K562 (cell line): ENCODE measurements around the gene EP300. TPM values are rescaled to one million over a fixed set of nuclear protein-coding genes. Genes with fewer than 3 reads are reported as not detected.

ENCODE experiments used
- BRF1 ChIP-seq: IDR thresholded peaks from 3 replicates; pipeline ENCODE4 v1.6.1; 2011; ENCODE audit warnings: borderline replicate concordance, mild to moderate bottlenecking; ENCODE audit not compliant: insufficient read length; ENCODE audit errors: extremely low read depth
- CBX5 ChIP-seq: IDR thresholded peaks from 2 replicates; pipeline ENCODE4 v1.6.1; 2014; ENCODE audit warnings: low read depth, borderline replicate concordance
- HLTF ChIP-seq: fragments of 450-650 bp; IDR thresholded peaks from 2 replicates; pipeline ENCODE4 v1.6.1; 2016
- MBD2 ChIP-seq: sonication (generic); IDR thresholded peaks from 2 replicates; pipeline ENCODE4 v1.6.1; 2016; ENCODE audit warnings: low read depth, borderline replicate concordance
- NELFE ChIP-seq: IDR thresholded peaks from 2 replicates; pipeline ENCODE4 v1.6.1; 2011; ENCODE audit warnings: mild to moderate bottlenecking; ENCODE audit not compliant: insufficient read depth, insufficient read length
- SLC30A9 ChIP-seq: fragments of 250-450 bp; sonication (Bioruptor Pico); IDR thresholded peaks from 2 replicates; pipeline ENCODE4 v1.8.0; 2022; ENCODE audit warnings: mild to moderate bottlenecking, moderate library complexity
- SP1 ChIP-seq: sonication (generic); formaldehyde crosslinking; IDR thresholded peaks from 2 replicates; pipeline ENCODE4 v1.8.1; 2022; ENCODE audit warnings: mild to moderate bottlenecking, missing genetic modification reagents
- TEAD2 ChIP-seq: fragments of 450-650 bp; IDR thresholded peaks from 2 replicates; pipeline ENCODE4 v1.6.1; 2016; ENCODE audit warnings: missing genetic modification characterization, control low read depth, missing compliant biosample characterization
- TRIM28 ChIP-seq: fragments of 450-650 bp; IDR thresholded peaks from 2 replicates; pipeline ENCODE4 v1.6.1; 2017
- polyA plus RNA-seq, 8 experiments: library from polyadenylated mRNA; depleted of rRNA in 4 of 8; stranded (reverse) in 5 of 8; unstranded in 3 of 8; fragments of >200 nt; fragmentation: Nextera tagmentation in 2 of 8; fragmentation: Illumina TruSeq in 1 of 8; extraction: Ambion mirVana in 2 of 8; extraction: Trizol in 1 of 8; gene quantifications; 2 replicates each; pipeline versions ENCODE4 v1.2.1 to v1.2.3, GENCODE V29; 2011 to 2014; ENCODE audit warnings: inconsistent platforms in 1 of 8, missing spikeins in 1 of 8
- total RNA-seq, 7 experiments: library from RNA; depleted of rRNA in 6 of 7; stranded (reverse); fragments of >200 nt in 6 of 7; fragmentation: Illumina TruSeq in 2 of 7; extraction: Trizol in 2 of 7; gene quantifications; 2 replicates each; pipeline versions ENCODE4 v1.2.1 to v1.2.3, GENCODE V29; 2011 to 2021; ENCODE audit warnings: low replicate concordance in 1 of 7
- TF ChIP-seq, protein P1 (sequence below): IDR thresholded peaks from 2 replicates; pipeline ENCODE4 v1.6.1; 2011; ENCODE audit not compliant: insufficient read length; ENCODE audit errors: extremely low read depth
- TF ChIP-seq, protein P2 (sequence below), 3 experiments: IDR thresholded peaks in 2 of 3; conservative IDR thresholded peaks in 1 of 3; 2 replicates each; pipeline ENCODE4 v1.5.1; 2011 to 2012; ENCODE audit warnings: low read length in 3 of 3, mild to moderate bottlenecking in 3 of 3, control low read depth in 2 of 3, improper control_type of control experiment in 1 of 3, inconsistent platforms in 1 of 3, low read depth in 1 of 3, mixed read lengths in 1 of 3, moderate library complexity in 1 of 3; ENCODE audit not compliant: insufficient read depth in 2 of 3
- TF ChIP-seq, protein P3 (sequence below): fragments of 250-450 bp; sonication (Bioruptor Pico); IDR thresholded peaks from 2 replicates; pipeline ENCODE4 v1.4.0; 2020; ENCODE audit warnings: mild to moderate bottlenecking, moderate library complexity, borderline replicate concordance
- TF ChIP-seq, protein P4 (sequence below), 2 experiments: fragments of 200-800 bp in 1 of 2; sonication (Bioruptor generic) in 1 of 2; sonication (generic) in 1 of 2; formaldehyde crosslinking in 1 of 2; IDR thresholded peaks in 1 of 2; conservative IDR thresholded peaks in 1 of 2; 2 replicates each; pipeline versions ENCODE4 v1.5.0 to v1.6.1; 2016 to 2020; ENCODE audit warnings: missing compliant biosample characterization in 1 of 2, missing genetic modification characterization in 1 of 2, missing genetic modification reagents in 1 of 2
- TF ChIP-seq, protein P5 (sequence below): sonication (generic); formaldehyde crosslinking; IDR thresholded peaks from 2 replicates; pipeline ENCODE4 v1.8.0; 2022; ENCODE audit warnings: mild to moderate bottlenecking, low read depth, missing genetic modification reagents
- TF ChIP-seq, protein P6 (sequence below): fragments of 450-650 bp; IDR thresholded peaks from 2 replicates; pipeline ENCODE4 v1.7.0; 2016; ENCODE audit warnings: borderline replicate concordance

The EP300 gene
- total and polyA plus RNA-seq, 9 of the 15 experiments (the other 6 are each of a cell fraction or from before 2014, with no cell fraction given) = 2.2 to 28.6 (median 10.9) TPM

DNA sequence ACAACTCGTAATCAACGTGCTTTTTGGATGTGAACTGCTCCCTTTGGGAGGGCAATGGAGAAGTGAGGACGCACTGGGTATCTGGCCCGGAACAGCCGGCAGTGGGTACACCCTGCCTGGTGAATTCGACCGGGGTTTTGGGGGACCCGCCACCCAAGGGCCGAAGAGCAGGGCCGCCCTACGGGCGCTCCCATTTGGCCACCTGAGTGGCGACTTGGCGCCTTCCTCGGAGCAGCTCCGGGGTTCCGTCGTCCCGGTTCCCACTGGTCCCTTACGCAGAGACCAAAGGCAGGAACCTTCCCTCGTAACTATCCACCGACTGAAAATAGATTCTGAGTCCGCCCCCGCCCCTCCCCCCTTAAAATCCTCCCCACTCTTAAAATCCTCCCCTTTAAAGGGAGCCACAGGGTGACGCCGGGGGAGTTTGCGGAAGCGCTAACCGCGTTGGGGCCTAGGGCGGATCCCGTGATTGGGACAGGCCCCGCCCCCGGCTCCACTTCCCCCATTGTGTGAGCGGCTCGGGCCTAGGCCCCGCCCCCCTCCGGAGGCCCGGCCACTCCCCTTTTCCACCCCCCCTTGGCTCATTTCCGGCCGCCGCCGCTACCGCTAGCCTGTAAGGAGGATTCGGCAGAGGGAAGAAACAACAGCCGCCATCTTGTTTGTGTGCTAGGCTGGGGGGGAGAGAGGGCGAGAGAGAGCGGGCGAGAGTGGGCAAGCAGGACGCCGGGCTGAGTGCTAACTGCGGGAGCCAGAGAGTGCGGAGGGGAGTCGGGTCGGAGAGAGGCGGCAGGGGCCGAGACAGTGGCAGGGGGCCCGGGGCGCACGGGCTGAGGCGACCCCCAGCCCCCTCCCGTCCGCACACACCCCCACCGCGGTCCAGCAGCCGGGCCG lies 1.0 kb upstream of the EP300 start (continued):
- TF ChIP-seq HLTF (0 out of 2 replicates have a peak, but pooled peaks have one; percentile 37), TEAD2 (tag) (no peak), SLC30A9 (CRISPR knock-in tag) (no peak), CBX5 (no peak), MBD2 (0 out of 2 replicates have a peak, but pooled peaks have one; percentile 9), TRIM28 (no peak), BRF1 (no peak), NELFE (no peak), SP1 (peak; percentile 84; the same call in 1 of the 2 replicates)
- TF ChIP-seq, protein P1, sequence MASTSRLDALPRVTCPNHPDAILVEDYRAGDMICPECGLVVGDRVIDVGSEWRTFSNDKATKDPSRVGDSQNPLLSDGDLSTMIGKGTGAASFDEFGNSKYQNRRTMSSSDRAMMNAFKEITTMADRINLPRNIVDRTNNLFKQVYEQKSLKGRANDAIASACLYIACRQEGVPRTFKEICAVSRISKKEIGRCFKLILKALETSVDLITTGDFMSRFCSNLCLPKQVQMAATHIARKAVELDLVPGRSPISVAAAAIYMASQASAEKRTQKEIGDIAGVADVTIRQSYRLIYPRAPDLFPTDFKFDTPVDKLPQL = no peak
- TF ChIP-seq, protein P2, sequence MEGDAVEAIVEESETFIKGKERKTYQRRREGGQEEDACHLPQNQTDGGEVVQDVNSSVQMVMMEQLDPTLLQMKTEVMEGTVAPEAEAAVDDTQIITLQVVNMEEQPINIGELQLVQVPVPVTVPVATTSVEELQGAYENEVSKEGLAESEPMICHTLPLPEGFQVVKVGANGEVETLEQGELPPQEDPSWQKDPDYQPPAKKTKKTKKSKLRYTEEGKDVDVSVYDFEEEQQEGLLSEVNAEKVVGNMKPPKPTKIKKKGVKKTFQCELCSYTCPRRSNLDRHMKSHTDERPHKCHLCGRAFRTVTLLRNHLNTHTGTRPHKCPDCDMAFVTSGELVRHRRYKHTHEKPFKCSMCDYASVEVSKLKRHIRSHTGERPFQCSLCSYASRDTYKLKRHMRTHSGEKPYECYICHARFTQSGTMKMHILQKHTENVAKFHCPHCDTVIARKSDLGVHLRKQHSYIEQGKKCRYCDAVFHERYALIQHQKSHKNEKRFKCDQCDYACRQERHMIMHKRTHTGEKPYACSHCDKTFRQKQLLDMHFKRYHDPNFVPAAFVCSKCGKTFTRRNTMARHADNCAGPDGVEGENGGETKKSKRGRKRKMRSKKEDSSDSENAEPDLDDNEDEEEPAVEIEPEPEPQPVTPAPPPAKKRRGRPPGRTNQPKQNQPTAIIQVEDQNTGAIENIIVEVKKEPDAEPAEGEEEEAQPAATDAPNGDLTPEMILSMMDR (IDR thresholded peaks at IDR 0.05 in 2 of 3, conservative IDR thresholded peaks at IDR 0.05 in 1 of 3; ENCODE audit: insufficient read depth in 2 of 3, low read depth in 1 of 3, low read length in 3 of 3) = no peak
- TF ChIP-seq, protein P3, sequence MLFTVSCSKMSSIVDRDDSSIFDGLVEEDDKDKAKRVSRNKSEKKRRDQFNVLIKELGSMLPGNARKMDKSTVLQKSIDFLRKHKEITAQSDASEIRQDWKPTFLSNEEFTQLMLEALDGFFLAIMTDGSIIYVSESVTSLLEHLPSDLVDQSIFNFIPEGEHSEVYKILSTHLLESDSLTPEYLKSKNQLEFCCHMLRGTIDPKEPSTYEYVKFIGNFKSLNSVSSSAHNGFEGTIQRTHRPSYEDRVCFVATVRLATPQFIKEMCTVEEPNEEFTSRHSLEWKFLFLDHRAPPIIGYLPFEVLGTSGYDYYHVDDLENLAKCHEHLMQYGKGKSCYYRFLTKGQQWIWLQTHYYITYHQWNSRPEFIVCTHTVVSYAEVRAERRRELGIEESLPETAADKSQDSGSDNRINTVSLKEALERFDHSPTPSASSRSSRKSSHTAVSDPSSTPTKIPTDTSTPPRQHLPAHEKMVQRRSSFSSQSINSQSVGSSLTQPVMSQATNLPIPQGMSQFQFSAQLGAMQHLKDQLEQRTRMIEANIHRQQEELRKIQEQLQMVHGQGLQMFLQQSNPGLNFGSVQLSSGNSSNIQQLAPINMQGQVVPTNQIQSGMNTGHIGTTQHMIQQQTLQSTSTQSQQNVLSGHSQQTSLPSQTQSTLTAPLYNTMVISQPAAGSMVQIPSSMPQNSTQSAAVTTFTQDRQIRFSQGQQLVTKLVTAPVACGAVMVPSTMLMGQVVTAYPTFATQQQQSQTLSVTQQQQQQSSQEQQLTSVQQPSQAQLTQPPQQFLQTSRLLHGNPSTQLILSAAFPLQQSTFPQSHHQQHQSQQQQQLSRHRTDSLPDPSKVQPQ (CRISPR knock-in tag) = no peak
- TF ChIP-seq, protein P4, sequence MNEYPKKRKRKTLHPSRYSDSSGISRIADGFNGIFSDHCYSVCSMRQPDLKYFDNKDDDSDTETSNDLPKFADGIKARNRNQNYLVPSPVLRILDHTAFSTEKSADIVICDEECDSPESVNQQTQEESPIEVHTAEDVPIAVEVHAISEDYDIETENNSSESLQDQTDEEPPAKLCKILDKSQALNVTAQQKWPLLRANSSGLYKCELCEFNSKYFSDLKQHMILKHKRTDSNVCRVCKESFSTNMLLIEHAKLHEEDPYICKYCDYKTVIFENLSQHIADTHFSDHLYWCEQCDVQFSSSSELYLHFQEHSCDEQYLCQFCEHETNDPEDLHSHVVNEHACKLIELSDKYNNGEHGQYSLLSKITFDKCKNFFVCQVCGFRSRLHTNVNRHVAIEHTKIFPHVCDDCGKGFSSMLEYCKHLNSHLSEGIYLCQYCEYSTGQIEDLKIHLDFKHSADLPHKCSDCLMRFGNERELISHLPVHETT (CRISPR knock-in tag; conservative IDR thresholded peaks at IDR 0.05 in 1 of 2, IDR thresholded peaks at IDR 0.05 in 1 of 2) = no peak
- TF ChIP-seq, protein P5, sequence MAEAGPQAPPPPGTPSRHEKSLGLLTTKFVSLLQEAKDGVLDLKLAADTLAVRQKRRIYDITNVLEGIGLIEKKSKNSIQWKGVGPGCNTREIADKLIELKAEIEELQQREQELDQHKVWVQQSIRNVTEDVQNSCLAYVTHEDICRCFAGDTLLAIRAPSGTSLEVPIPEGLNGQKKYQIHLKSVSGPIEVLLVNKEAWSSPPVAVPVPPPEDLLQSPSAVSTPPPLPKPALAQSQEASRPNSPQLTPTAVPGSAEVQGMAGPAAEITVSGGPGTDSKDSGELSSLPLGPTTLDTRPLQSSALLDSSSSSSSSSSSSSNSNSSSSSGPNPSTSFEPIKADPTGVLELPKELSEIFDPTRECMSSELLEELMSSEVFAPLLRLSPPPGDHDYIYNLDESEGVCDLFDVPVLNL (CRISPR knock-in tag) = no peak
- TF ChIP-seq, protein P6, sequence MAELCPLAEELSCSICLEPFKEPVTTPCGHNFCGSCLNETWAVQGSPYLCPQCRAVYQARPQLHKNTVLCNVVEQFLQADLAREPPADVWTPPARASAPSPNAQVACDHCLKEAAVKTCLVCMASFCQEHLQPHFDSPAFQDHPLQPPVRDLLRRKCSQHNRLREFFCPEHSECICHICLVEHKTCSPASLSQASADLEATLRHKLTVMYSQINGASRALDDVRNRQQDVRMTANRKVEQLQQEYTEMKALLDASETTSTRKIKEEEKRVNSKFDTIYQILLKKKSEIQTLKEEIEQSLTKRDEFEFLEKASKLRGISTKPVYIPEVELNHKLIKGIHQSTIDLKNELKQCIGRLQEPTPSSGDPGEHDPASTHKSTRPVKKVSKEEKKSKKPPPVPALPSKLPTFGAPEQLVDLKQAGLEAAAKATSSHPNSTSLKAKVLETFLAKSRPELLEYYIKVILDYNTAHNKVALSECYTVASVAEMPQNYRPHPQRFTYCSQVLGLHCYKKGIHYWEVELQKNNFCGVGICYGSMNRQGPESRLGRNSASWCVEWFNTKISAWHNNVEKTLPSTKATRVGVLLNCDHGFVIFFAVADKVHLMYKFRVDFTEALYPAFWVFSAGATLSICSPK = peak; percentile 93; the same call in 1 of the 2 replicates
